Hepatocyte (in vitro differentiated cells): Measurements from ENCODE around the gene SLC30A3. TPM values are rescaled to one million over a fixed set of nuclear protein-coding genes. Genes with fewer than 3 reads are reported as not detected.

Experiments
- DNase-seq: peaks from one replicate; pipeline ENCODE4 v3.0.0-alpha.2; 2016; ENCODE audit warnings: low spot score
- H2AFZ ChIP-seq: fragments of 200-600 bp; sonication (generic); 2 replicates; pipeline ENCODE4 v1.6.0; 2016; ENCODE audit warnings: antibody characterized with exemption, mild to moderate bottlenecking
- H3K27ac ChIP-seq: fragments of 200-600 bp; sonication (generic); 2 replicates; pipeline ENCODE4 v1.5.1; 2016; ENCODE audit warnings: mild to moderate bottlenecking
- H3K27me3 ChIP-seq: fragments of 200-600 bp; sonication (generic); 2 replicates; pipeline ENCODE4 v1.6.1; 2016
- H3K36me3 ChIP-seq: fragments of 200-600 bp; sonication (generic); replicated peaks from 2 replicates; pipeline ENCODE4 v1.5.1; 2016; ENCODE audit warnings: low read depth; ENCODE audit not compliant: insufficient read depth
- H3K4me1 ChIP-seq: fragments of 200-600 bp; sonication (generic); 2 replicates; pipeline ENCODE4 v1.5.1; 2016; ENCODE audit warnings: mild to moderate bottlenecking, moderate library complexity; ENCODE audit not compliant: insufficient read depth
- H3K4me2 ChIP-seq: fragments of 200-600 bp; sonication (generic); 2 replicates; pipeline ENCODE4 v1.6.0; 2016
- H3K4me3 ChIP-seq: fragments of 200-600 bp; sonication (generic); 2 replicates; pipeline ENCODE4 v1.5.1; 2016; ENCODE audit warnings: mild to moderate bottlenecking
- H3K79me2 ChIP-seq: fragments of 200-600 bp; sonication (generic); 2 replicates; pipeline ENCODE4 v1.6.0; 2017; ENCODE audit warnings: mild to moderate bottlenecking
- H3K9me2 ChIP-seq: fragments of 200-600 bp; sonication (generic); replicated peaks from 2 replicates; pipeline ENCODE4 v1.6.0; 2017; ENCODE audit warnings: mild to moderate bottlenecking; ENCODE audit not compliant: insufficient read depth
- H3K9me3 ChIP-seq: fragments of 200-600 bp; sonication (generic); 2 replicates; pipeline ENCODE4 v1.5.1; 2016; ENCODE audit warnings: low read depth, mild to moderate bottlenecking
- H4K20me1 ChIP-seq: fragments of 200-600 bp; sonication (generic); 2 replicates; pipeline ENCODE4 v1.6.0; 2016; ENCODE audit warnings: mild to moderate bottlenecking; ENCODE audit not compliant: insufficient read depth, poor library complexity, severe bottlenecking
- CTCF ChIP-seq: fragments of 200-600 bp; sonication (generic); IDR thresholded peaks from 2 replicates; pipeline ENCODE4 v1.5.1; 2016; ENCODE audit warnings: antibody characterized with exemption, mild to moderate bottlenecking; ENCODE audit not compliant: poor library complexity
- EZH2 ChIP-seq: fragments of 200-600 bp; sonication (generic); IDR thresholded peaks from 2 replicates; pipeline ENCODE4 v1.6.1; 2016; ENCODE audit warnings: antibody characterized with exemption, mild to moderate bottlenecking, borderline replicate concordance
- EZH2phosphoT487 ChIP-seq: fragments of 200-600 bp; sonication (generic); IDR thresholded peaks from one replicate; pipeline ENCODE4 v1.6.1; 2018; ENCODE audit warnings: antibody characterized with exemption, mild to moderate bottlenecking, low read depth, moderate library complexity; ENCODE audit not compliant: unreplicated experiment, severe bottlenecking
- WGBS: methylation state at CpG from one replicate; pipeline ENCODE4 v1.1.6; 2016; ENCODE audit warnings: low lambda C conversion rate; ENCODE audit errors: missing lambda C conversion rate; 5-methylcytosine and 5-hydroxymethylcytosine counted together
- polyA plus RNA-seq: library from polyadenylated mRNA; unstranded; fragments of >200 nt; fragmentation: Nextera tagmentation; extraction: Ambion mirVana; gene quantifications from 2 replicates; pipeline ENCODE4 v1.2.1, GENCODE V29; 2016
- total RNA-seq: library from RNA; depleted of rRNA; stranded (reverse); fragments of >200 nt; gene quantifications from 2 replicates; pipeline ENCODE4 v1.2.3, GENCODE V29; 2014

SLC30A3 gene
- total and polyA plus RNA-seq, 2 experiments from 2014 or later: 0.20 TPM; not detected in 1

- H3K27ac ChIP-seq: no peak overlapping the region
- WGBS: 91% methylated on average over 8 of the region's 8 CpGs
- H3K4me3 ChIP-seq: no peak overlapping the region
- no peak overlapping the region for H3K4me2 ChIP-seq
- H3K79me2 ChIP-seq: no peaks in the 10 kb centered on the region
- H3K27me3 ChIP-seq: peaks cover 68% of the 10 kb centered on the region
- no peaks in the 10 kb centered on the region for H3K9me3 ChIP-seq
- peaks cover 11% of the 10 kb centered on the region for H3K4me1 ChIP-seq
- no peaks in the 10 kb centered on the region for H4K20me1 ChIP-seq
- no peaks in the 10 kb centered on the region for H3K36me3 ChIP-seq
- H2AFZ ChIP-seq: no peak overlapping the region
- no peak for DNase-seq
- no peaks in the 10 kb centered on the region for H3K9me2 ChIP-seq
- TF ChIP-seq CTCF (no peak), EZH2phosphoT487 (no peak), EZH2 (no peak)
Measured at GRCh38 chr2:27258051-27258450, 4.8 kb downstream of the SLC30A3 start.

DNA sequence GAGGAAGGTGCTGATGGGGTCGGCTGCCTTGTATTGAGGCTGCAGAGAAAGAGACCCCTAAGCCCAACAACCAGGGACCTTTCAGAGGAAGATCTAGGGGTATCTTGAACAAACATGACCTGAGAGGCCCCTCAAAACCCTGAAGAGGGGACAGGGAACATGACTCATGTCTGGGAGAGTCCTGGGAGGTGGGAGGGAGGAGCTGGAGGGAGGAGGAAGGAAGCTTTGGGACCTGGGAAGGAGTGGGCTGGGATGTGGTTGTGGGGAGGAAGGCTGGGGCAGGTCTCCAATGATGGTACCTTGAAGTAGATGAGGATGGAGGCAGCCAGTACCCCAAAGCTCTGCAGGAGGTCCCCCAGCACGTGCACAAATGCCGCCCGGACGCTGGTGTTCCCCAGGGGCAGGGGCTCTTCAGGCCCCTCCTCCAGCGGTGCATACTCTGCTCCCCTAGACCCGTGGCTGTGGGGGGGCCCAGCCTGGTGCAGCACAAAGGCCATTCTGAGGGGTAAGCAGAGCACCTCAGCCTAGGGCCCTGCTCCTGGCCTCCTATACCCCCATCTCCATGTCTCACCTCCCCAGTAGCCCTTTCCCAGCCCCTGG lies 5.9 kb downstream of the SLC30A3 start:
- TF ChIP-seq EZH2phosphoT487 (no peak), CTCF (no peak), EZH2 (no peak)
- Histone ChIP-seq H3K79me2 (no peaks in the 10 kb centered on the region), H3K9me2 (no peaks in the 10 kb centered on the region), H3K4me1 (peaks cover 2% of the 10 kb centered on the region), H3K4me3 (no peak overlapping the region), H3K27me3 (peaks cover 57% of the 10 kb centered on the region), H3K27ac (no peak overlapping the region), H2AFZ (no peak overlapping the region), H4K20me1 (no peaks in the 10 kb centered on the region), H3K9me3 (no peaks in the 10 kb centered on the region), H3K4me2 (no peak overlapping the region), H3K36me3 (no peaks in the 10 kb centered on the region)
- 86% methylated on average over 7 of the region's 7 CpGs for WGBS
- no peak for DNase-seq

DNA sequence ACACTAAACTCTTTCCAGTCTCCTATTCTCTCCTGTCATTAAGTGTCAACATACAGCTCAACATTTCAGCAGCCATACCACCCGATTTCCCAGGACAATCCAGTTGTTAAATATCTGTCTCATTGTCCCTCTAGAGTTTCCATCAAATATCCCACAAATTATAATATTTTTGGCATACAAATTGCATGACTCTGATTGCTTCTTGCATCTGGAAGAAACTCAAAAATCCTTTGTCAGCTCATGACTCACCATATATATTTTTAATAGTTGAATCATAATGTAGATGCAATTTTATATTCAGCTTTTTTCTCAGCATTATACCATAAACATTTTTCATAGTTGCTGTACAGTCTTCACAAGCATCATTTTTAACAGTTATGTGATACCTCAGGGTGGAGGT lies 7.2 kb downstream of the SLC30A3 start:
- Histone ChIP-seq H3K9me2 (no peaks in the 10 kb centered on the region), H3K27ac (no peak overlapping the region), H3K4me3 (no peak overlapping the region), H3K4me1 (no peaks in the 10 kb centered on the region), H3K36me3 (no peaks in the 10 kb centered on the region), H3K4me2 (no peak overlapping the region), H3K9me3 (no peaks in the 10 kb centered on the region), H3K27me3 (peaks cover 52% of the 10 kb centered on the region), H2AFZ (no peak overlapping the region), H4K20me1 (no peaks in the 10 kb centered on the region), H3K79me2 (no peaks in the 10 kb centered on the region)
- TF ChIP-seq EZH2 (no peak), CTCF (no peak), EZH2phosphoT487 (no peak)
- no peak for DNase-seq
- 42% methylated on average over 1 of the region's 1 CpG for WGBS
